SH-SY5Y (cell line): ENCODE data around the gene CDA.

Experiments used
- GATA2 ChIP-seq: IDR thresholded peaks from 2 replicates; pipeline ENCODE4 v1.6.1; 2011; ENCODE audit warnings: mild to moderate bottlenecking, low read depth, low read length
- GATA3 ChIP-seq: IDR thresholded peaks from 2 replicates; pipeline ENCODE4 v1.6.1; 2011; ENCODE audit warnings: low read depth, mild to moderate bottlenecking, low read length, moderate library complexity

DNA sequence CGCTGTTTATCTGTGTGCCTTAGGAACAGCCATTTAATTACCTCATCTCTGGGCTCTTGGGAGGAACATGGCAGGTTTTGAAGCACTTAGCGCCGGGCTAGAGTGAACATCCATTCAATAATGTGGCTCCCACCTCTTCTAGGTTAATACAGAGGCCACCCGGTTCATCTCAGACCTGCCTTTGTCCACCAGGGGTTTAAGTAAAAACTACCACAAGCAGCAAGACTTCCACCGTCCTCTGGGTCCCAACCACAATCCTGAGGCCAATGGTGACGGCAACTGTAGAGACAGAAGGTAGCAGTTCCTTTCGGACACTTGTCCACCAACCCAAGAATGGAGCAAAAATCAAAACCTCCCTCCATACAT, 73.2 kb downstream of the CDA start:
- TF ChIP-seq GATA3 (no peak), GATA2 (no peak)
